ENCODE data around the gene LRRC41.

DNA sequence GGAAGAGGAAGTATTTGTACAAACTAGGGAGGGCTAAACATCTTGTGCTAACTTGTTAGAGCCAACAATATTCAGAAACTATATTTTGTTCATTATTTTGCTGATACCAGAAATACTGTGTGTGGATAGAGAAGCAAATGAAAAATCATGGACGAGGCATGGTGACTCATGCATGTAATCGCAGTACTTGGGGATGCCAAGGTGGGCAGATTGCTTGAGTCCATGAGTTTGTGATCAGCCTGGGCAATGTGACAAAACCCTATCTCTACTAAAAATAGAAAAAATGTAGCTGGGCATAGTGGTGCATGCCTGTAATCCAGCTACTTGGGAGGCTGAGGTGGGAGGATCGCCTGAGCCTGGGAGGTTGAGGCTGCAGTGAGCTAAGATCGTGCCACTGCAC is 13.4 kb downstream of the LRRC41 start:
- TF ChIP-seq, protein P1, sequence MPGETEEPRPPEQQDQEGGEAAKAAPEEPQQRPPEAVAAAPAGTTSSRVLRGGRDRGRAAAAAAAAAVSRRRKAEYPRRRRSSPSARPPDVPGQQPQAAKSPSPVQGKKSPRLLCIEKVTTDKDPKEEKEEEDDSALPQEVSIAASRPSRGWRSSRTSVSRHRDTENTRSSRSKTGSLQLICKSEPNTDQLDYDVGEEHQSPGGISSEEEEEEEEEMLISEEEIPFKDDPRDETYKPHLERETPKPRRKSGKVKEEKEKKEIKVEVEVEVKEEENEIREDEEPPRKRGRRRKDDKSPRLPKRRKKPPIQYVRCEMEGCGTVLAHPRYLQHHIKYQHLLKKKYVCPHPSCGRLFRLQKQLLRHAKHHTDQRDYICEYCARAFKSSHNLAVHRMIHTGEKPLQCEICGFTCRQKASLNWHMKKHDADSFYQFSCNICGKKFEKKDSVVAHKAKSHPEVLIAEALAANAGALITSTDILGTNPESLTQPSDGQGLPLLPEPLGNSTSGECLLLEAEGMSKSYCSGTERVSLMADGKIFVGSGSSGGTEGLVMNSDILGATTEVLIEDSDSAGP (CRISPR knock-in tag; IDR thresholded peaks at IDR 0.05; ENCODE audit: borderline replicate concordance): no peak
- TF ChIP-seq, protein P2, sequence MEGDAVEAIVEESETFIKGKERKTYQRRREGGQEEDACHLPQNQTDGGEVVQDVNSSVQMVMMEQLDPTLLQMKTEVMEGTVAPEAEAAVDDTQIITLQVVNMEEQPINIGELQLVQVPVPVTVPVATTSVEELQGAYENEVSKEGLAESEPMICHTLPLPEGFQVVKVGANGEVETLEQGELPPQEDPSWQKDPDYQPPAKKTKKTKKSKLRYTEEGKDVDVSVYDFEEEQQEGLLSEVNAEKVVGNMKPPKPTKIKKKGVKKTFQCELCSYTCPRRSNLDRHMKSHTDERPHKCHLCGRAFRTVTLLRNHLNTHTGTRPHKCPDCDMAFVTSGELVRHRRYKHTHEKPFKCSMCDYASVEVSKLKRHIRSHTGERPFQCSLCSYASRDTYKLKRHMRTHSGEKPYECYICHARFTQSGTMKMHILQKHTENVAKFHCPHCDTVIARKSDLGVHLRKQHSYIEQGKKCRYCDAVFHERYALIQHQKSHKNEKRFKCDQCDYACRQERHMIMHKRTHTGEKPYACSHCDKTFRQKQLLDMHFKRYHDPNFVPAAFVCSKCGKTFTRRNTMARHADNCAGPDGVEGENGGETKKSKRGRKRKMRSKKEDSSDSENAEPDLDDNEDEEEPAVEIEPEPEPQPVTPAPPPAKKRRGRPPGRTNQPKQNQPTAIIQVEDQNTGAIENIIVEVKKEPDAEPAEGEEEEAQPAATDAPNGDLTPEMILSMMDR (CRISPR knock-in tag; IDR thresholded peaks at IDR 0.05): no peak
